NCI-H2227 (cell line): Measurements from ENCODE around the gene PPP1R2B.
"Not testable (repeated sequence)": the region's sequence is repeated elsewhere in the genome, so short reads cannot be mapped to it uniquely, and the experiment has no call there.

Experiments used
- DNase-seq: peaks from one replicate; lab custom pipeline; 2025; ENCODE audit not compliant: unreplicated experiment; lab: John Stamatoyannopoulos, UW

Gene PPP1R2B

GRCh38 chr5:156850206-156850751, at the start of gene PPP1R2B:
PPP1R2B (plus strand) TSS chr5:156850295; CDS start chr5:156850563, 268 bp downstream.
- no peak for DNase-seq

DNA sequence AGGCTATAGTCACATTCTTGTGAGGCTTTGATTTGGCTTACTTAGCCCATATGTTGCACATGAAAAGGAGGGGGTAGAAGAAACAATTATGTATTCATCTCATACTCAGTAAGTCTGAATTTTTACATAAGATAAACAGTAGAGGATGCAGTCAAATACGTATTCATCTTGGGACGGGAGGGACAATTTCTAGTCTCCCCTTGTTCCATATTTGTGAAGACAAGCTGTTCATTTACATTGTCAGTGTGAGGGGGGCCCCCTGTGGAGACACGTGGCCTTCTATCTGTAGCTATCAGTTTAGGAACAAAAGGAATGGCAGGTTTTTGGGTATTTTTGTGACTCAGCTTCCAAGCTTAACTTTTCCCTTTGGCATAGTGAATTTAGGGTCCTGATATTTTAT, 49.2 kb upstream of the PPP1R2B start:
- no peak for DNase-seq

GRCh38 chr5:156802501-156802900, 47.6 kb upstream of the PPP1R2B start:
- DNase-seq: no peak

- DNase-seq: no peak
These were observed 46.7 kb upstream of the PPP1R2B start for GRCh38 chr5:156803404-156803803.

GRCh38 chr5:156812959-156813358, 37.1 kb upstream of the PPP1R2B start:
- DNase-seq: no peak

DNA sequence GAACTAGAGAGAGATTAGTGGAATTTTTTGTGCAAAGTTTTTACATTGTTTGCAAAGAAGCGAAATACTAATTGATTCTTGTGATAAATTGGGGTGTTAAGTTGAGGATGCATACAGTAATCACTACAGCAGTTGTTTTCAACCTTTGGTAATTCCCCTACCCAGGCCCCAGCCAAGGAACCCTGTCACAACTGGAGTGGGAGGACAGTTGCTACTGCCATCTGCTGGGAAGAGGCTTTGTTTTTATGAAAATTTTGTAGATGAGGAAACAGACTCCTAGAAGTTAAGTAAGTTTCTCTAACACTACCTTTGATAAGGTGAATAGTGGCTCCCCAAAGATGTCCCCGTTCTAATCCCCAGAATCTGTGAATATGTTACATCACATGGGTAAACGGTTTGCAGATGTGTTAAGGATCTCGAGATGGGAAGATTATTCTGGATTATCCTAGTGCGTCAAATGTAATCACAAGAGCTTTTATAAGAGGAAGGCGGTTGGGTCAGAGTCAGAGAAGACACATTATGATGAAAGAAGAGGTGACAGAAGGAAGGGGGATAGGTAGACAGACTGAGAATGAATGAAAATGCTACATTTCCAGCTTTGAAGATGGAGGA, 34.0 kb upstream of the PPP1R2B start:
- DNase-seq: peak; percentile 23

DNA sequence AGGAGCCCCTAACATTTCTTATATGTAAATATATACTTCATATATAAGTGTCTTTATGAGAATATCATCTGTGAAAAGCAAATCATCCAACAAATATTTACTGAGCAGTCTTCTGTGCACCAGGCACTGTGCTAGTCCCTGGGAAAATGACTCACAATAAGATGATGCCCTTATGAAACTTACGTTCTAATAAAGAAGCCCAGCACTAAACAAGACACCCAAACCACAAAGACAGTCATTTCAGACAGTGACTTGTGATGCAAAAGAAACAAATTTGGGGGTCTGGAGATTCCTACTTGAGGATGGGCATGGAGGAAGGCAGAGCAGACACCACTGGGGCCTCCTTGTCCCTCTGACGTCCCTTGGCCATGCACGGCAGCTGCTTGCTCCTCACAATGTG, 30.6 kb upstream of the PPP1R2B start:
- DNase-seq: no peak

GRCh38 chr5:156819967-156820581, 30.0 kb upstream of the PPP1R2B start:
- no peak for DNase-seq

GRCh38 chr5:156824241-156824640, 25.9 kb upstream of the PPP1R2B start:
- DNase-seq: no peak

- peak; percentile 58 for DNase-seq
These were observed 25.3 kb upstream of the PPP1R2B start for GRCh38 chr5:156824800-156825199.

GRCh38 chr5:156825688-156826087, 24.4 kb upstream of the PPP1R2B start:
- no peak for DNase-seq

- DNase-seq: no peak
These were observed 23.9 kb upstream of the PPP1R2B start for GRCh38 chr5:156826150-156826549.

- DNase-seq: no peak
These were observed 15.2 kb upstream of the PPP1R2B start for GRCh38 chr5:156834916-156835315.

GRCh38 chr5:156835905-156836304, 14.2 kb upstream of the PPP1R2B start:
- no peak for DNase-seq

- no peak for DNase-seq
These were observed 13.2 kb upstream of the PPP1R2B start for GRCh38 chr5:156836846-156837245.

GRCh38 chr5:156838961-156839360, 11.1 kb upstream of the PPP1R2B start:
- DNase-seq: no peak

DNA sequence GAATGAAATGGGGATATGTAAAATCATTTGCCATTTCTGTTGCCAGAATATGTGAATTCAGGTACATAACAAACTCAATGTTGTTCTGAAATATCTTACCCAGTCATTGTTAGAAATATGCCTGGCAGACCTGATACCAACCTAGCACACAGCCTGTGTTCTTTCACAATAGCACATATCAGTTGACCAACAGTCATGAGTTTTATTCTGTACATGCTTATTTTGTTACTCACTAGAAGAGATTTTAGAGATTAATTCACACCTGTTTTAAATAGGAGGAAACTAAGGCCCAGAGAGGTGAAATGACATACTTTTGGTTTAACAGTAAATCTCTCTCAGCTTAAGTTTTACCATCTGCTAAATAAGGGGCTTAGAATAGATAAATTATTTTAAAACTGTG, 8.4 kb upstream of the PPP1R2B start:
- DNase-seq: no peak

DNA sequence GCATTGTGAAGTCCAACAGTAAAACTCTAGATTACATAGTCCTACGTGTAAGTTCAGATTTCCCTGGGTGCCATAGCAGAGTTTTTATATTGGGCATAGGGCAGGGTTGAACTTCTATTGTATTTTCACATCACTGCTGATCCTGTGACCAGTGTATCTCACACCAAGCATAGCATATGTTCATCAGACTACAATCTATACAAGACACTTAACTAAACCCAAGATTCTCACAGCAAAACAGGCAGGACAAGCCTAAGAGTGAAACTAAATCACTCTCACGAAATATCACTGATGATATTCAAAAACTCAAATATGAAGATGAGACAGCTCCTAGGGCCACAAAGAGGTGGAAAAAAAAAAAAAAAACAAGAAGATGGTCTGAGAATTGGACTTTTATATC, 3.2 kb upstream of the PPP1R2B start:
- no peak for DNase-seq

DNA sequence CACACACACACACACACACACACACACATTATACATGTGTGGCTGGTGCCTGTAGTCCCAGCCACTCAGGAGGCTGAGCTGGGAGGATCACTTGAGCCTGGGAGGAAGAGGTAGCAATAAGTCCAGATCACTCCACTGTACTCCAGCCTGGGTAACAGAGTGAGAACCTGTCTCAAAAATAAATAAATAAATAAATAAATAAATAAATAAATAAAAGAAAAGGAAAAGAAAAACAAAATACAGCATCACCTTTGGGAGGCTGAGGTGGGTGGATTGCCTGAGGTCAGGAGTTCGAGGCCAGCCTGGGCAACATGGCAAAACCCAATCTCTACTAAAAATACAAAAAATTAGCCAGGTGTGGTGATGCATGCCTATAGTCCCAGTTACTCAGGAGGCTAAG, 1.6 kb upstream of the PPP1R2B start:
- not testable (repeated sequence) for DNase-seq

GRCh38 chr5:156851880-156852279, 1.8 kb downstream of the PPP1R2B start:
- DNase-seq: no peak

GRCh38 chr5:156853055-156853454, 3.0 kb downstream of the PPP1R2B start:
- not testable (repeated sequence) for DNase-seq

DNA sequence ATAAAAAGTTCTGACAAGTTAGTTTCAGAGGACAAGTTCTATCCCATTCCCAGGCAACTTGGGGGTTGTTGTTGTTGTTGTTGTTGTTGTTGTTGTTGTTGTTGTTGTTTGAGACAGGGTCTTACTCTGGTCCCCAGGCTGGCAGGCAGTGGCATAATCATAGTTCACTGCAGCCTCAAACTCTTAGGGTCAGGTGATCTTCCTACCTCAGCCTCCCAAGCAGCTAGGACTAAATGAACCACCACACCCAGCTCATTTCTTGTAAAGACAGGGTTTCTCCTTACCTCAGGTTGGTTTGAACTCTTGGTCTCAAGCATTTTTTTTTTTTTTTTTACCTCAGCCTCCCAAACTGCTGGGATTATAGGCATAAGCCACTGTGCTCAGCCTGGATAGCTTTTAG, 15.3 kb downstream of the PPP1R2B start:
- no peak for DNase-seq

GRCh38 chr5:156870498-156870839, 20.4 kb downstream of the PPP1R2B start:
- DNase-seq: no peak
